Measurements from ENCODE around the gene DPH1.
A peak's percentile ranks its signal among the peaks of the same experiment; 100 is the strongest.

Gene DPH1

GRCh38 chr17:1995321-1995892 lies 34.5 kb upstream of the DPH1 start:
- no peak overlapping the region for H3K4me3 ChIP-seq (ENCODE audit: insufficient read depth, low read depth, low read length)
- no peaks in the 10 kb centered on the region for H3K36me3 ChIP-seq (ENCODE audit: control insufficient read depth, insufficient read depth, low read length)
- WGBS, 2 experiments: 93 to 94% methylated on average over 16 of the region's 16 CpGs
- peaks cover 10% of the 10 kb centered on the region for H3K27me3 ChIP-seq (ENCODE audit: control insufficient read depth, insufficient read depth, low read length, poor library complexity, severe bottlenecking)
- H3K27ac ChIP-seq (ENCODE audit: insufficient read depth, low read depth, low read length, poor library complexity, severe bottlenecking): no peak overlapping the region
- no peaks in the 10 kb centered on the region for H3K9me3 ChIP-seq (ENCODE audit: control insufficient read depth, low read length)
- peaks cover 32% of the 10 kb centered on the region for H3K4me1 ChIP-seq (ENCODE audit: control insufficient read depth, insufficient read depth, low read length)

- Histone ChIP-seq H3K9me3 (ENCODE audit: control insufficient read depth, low read length) (no peaks in the 10 kb centered on the region), H3K36me3 (ENCODE audit: control insufficient read depth, insufficient read depth, low read length) (no peaks in the 10 kb centered on the region), H3K4me1 (ENCODE audit: control insufficient read depth, insufficient read depth, low read length) (peaks cover 33% of the 10 kb centered on the region), H3K27ac (ENCODE audit: insufficient read depth, low read depth, low read length, poor library complexity, severe bottlenecking) (no peak overlapping the region), H3K4me3 (ENCODE audit: insufficient read depth, low read depth, low read length) (no peak overlapping the region), H3K27me3 (ENCODE audit: control insufficient read depth, insufficient read depth, low read length, poor library complexity, severe bottlenecking) (peaks cover 10% of the 10 kb centered on the region)
- 75 to 77% methylated on average over 13 of the region's 14 CpGs for WGBS, 2 experiments
Observed at GRCh38 chr17:1995907-1996799, 33.8 kb upstream of the DPH1 start.

DNA sequence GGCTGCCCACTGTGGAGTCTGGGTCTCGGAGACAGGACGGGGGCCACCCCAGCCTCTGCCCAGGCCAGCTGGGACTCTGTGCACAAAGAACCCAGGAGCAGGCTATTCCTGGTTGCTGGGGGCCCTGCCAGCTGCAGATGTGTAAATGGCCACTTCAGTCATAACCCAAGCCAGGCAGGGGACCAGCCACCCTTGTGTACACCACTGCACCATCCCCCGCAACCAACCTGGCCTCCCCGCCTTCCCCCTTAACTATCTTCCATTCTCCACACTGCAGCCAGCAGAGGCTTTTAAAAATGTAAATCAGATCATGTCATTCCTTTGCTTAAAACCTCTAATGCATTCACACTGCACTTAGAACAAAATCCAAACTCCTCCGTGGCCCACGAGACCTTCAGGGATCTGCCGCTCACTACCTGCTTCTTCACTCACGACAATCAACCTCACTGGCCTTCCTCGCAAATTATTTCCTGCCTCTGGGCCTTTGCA lies 33.1 kb upstream of the DPH1 start:
- peaks cover 10% of the 10 kb centered on the region for H3K27me3 ChIP-seq (ENCODE audit: control insufficient read depth, insufficient read depth, low read length, poor library complexity, severe bottlenecking)
- H3K9me3 ChIP-seq (ENCODE audit: control insufficient read depth, low read length): no peaks in the 10 kb centered on the region

GRCh38 chr17:1997289-1997926 lies 32.5 kb upstream of the DPH1 start:
- H3K27me3 ChIP-seq (ENCODE audit: control insufficient read depth, insufficient read depth, low read length, poor library complexity, severe bottlenecking): peaks cover 10% of the 10 kb centered on the region
- H3K4me3 ChIP-seq (ENCODE audit: insufficient read depth, low read depth, low read length): no peak overlapping the region
- 34% methylated on average over 22 of the region's 22 CpGs for WGBS, 2 experiments
- no peaks in the 10 kb centered on the region for H3K36me3 ChIP-seq (ENCODE audit: control insufficient read depth, insufficient read depth, low read length)
- no peak overlapping the region for H3K27ac ChIP-seq (ENCODE audit: insufficient read depth, low read depth, low read length, poor library complexity, severe bottlenecking)
- H3K9me3 ChIP-seq (ENCODE audit: control insufficient read depth, low read length): no peaks in the 10 kb centered on the region
- H3K4me1 ChIP-seq (ENCODE audit: control insufficient read depth, insufficient read depth, low read length): peaks cover 33% of the 10 kb centered on the region

More for the DNA sequence above, 33.1 kb upstream of the DPH1 start:
- Histone ChIP-seq H3K4me1 (ENCODE audit: control insufficient read depth, insufficient read depth, low read length) (peaks cover 33% of the 10 kb centered on the region), H3K36me3 (ENCODE audit: control insufficient read depth, insufficient read depth, low read length) (no peaks in the 10 kb centered on the region), H3K27ac (ENCODE audit: insufficient read depth, low read depth, low read length, poor library complexity, severe bottlenecking) (no peak overlapping the region), H3K4me3 (ENCODE audit: insufficient read depth, low read depth, low read length) (no peak overlapping the region)
- 75 to 78% methylated on average over 9 of the region's 9 CpGs for WGBS, 2 experiments

DNA sequence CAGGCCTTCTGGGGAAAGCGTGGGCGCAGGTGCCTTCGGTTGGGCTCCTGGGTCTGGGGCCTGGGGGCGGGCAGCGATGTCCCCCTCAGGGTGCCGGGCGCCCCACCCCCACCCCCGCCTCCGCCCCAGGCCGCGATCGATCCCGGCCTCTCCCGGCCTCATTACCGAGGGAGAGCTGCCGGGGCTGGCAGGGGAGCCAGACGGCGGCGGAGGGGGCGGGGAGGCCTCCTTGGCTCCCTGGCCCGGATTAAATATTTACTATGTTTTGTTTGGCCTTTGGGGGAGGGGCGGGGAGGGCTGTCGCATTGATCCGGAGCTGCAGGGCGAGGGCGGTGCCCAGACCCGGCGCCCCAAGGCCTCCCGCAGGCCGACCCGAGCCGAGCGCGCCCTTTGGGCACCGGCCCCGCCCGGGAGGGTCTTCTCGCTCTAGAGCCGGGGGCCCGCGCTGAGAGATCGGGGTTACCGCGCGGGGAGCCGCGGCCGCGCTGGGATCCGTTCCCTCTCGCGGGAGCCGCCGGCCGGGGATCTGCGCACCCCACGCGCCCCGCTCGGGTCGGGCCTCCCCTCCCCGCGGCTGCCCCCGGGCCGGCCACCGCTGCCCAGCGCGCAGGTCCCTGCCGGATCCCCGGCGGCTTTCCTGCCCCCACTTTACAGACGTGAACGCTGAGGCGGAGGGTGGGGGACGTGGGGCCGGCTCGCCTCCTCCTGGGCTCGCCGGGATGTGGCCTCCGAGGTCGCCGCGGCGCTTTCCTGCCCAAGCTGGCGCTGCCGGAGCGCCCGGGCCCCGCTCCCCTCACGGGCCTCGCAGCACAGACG lies 31.8 kb upstream of the DPH1 start:
- peak overlapping the region; percentile 30 for H3K4me3 ChIP-seq (ENCODE audit: insufficient read depth, low read depth, low read length)
- H3K36me3 ChIP-seq (ENCODE audit: control insufficient read depth, insufficient read depth, low read length): no peaks in the 10 kb centered on the region
- H3K27me3 ChIP-seq (ENCODE audit: control insufficient read depth, insufficient read depth, low read length, poor library complexity, severe bottlenecking): peaks cover 10% of the 10 kb centered on the region
- H3K9me3 ChIP-seq (ENCODE audit: control insufficient read depth, low read length): no peaks in the 10 kb centered on the region
- WGBS, 2 experiments: 3% methylated on average over 92 of the region's 92 CpGs
- H3K27ac ChIP-seq (ENCODE audit: insufficient read depth, low read depth, low read length, poor library complexity, severe bottlenecking): no peak overlapping the region
- H3K4me1 ChIP-seq (ENCODE audit: control insufficient read depth, insufficient read depth, low read length): peaks cover 39% of the 10 kb centered on the region

GRCh38 chr17:1999557-2000251 lies 30.2 kb upstream of the DPH1 start:
- Histone ChIP-seq H3K36me3 (ENCODE audit: control insufficient read depth, insufficient read depth, low read length) (no peaks in the 10 kb centered on the region), H3K27me3 (ENCODE audit: control insufficient read depth, insufficient read depth, low read length, poor library complexity, severe bottlenecking) (peaks cover 10% of the 10 kb centered on the region), H3K4me3 (ENCODE audit: insufficient read depth, low read depth, low read length) (no peak overlapping the region), H3K4me1 (ENCODE audit: control insufficient read depth, insufficient read depth, low read length) (peaks cover 40% of the 10 kb centered on the region), H3K27ac (ENCODE audit: insufficient read depth, low read depth, low read length, poor library complexity, severe bottlenecking) (peak overlapping the region; percentile 83), H3K9me3 (ENCODE audit: control insufficient read depth, low read length) (no peaks in the 10 kb centered on the region)
- 26% methylated on average over 13 of the region's 13 CpGs for WGBS, 2 experiments

DNA sequence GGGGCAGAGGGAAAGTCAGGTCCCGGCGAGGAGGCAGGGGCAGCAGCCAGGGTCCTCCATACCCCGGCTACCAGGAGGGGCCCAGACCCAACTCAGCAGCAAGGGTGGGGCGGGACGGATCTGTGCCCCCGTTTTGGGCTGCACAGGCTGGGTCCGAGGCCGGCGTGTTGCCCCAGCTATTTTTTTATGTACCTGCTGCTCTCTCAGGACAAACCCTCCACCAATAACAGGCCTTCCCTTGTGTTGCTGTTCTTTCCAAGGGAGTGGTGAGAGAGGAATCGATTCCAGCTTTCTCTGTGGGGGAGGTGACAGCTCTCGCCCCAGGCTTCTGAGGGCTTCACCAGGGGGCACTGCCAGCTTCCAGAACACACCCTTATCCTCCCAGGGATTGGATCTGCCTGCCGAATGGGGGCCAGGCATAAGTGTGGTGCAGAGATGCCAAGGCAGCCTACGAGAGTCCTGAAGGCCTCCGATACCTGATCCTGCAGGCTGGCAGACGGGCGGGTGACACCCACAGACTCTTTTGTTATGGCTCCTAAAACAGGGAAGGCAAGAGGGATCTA lies 27.1 kb upstream of the DPH1 start:
- Histone ChIP-seq H3K4me3 (ENCODE audit: insufficient read depth, low read depth, low read length) (no peak overlapping the region), H3K36me3 (ENCODE audit: control insufficient read depth, insufficient read depth, low read length) (no peaks in the 10 kb centered on the region), H3K27ac (ENCODE audit: insufficient read depth, low read depth, low read length, poor library complexity, severe bottlenecking) (no peak overlapping the region), H3K4me1 (ENCODE audit: control insufficient read depth, insufficient read depth, low read length) (peaks cover 21% of the 10 kb centered on the region), H3K9me3 (ENCODE audit: control insufficient read depth, low read length) (no peaks in the 10 kb centered on the region), H3K27me3 (ENCODE audit: control insufficient read depth, insufficient read depth, low read length, poor library complexity, severe bottlenecking) (peaks cover 10% of the 10 kb centered on the region)
- WGBS, 2 experiments: 69 to 75% methylated on average over 16 of the region's 16 CpGs

- Histone ChIP-seq H3K9me3 (ENCODE audit: control insufficient read depth, low read length) (no peaks in the 10 kb centered on the region), H3K27me3 (ENCODE audit: control insufficient read depth, insufficient read depth, low read length, poor library complexity, severe bottlenecking) (peaks cover 4% of the 10 kb centered on the region), H3K27ac (ENCODE audit: insufficient read depth, low read depth, low read length, poor library complexity, severe bottlenecking) (no peak overlapping the region), H3K4me1 (ENCODE audit: control insufficient read depth, insufficient read depth, low read length) (peaks cover 21% of the 10 kb centered on the region), H3K36me3 (ENCODE audit: control insufficient read depth, insufficient read depth, low read length) (no peaks in the 10 kb centered on the region), H3K4me3 (ENCODE audit: insufficient read depth, low read depth, low read length) (no peak overlapping the region)
- 94% methylated on average over 13 of the region's 13 CpGs for WGBS, 2 experiments
Observed at GRCh38 chr17:2003525-2003924, 26.4 kb upstream of the DPH1 start.

- H3K27ac ChIP-seq (ENCODE audit: insufficient read depth, low read depth, low read length, poor library complexity, severe bottlenecking): no peak overlapping the region
- 92 to 93% methylated on average over 12 of the region's 12 CpGs for WGBS, 2 experiments
Observed at GRCh38 chr17:2004435-2004952, 25.5 kb upstream of the DPH1 start.

More at GRCh38 chr17:2004435-2004952, 25.5 kb upstream of the DPH1 start:
- Histone ChIP-seq H3K27me3 (ENCODE audit: control insufficient read depth, insufficient read depth, low read length, poor library complexity, severe bottlenecking) (no peaks in the 10 kb centered on the region), H3K4me1 (ENCODE audit: control insufficient read depth, insufficient read depth, low read length) (peaks cover 20% of the 10 kb centered on the region), H3K4me3 (ENCODE audit: insufficient read depth, low read depth, low read length) (no peak overlapping the region), H3K9me3 (ENCODE audit: control insufficient read depth, low read length) (no peaks in the 10 kb centered on the region), H3K36me3 (ENCODE audit: control insufficient read depth, insufficient read depth, low read length) (no peaks in the 10 kb centered on the region)

Data from ectodermal cell (in vitro differentiated cells).